ENCODE results near the gene GFER.
A peak's percentile ranks its signal among the peaks of the same experiment; 100 is the strongest.

Gene GFER

GRCh38 chr16:1991588-1991947 is 7.6 kb downstream of the GFER start:
- TF ChIP-seq CTCF (IDR thresholded peaks at IDR 0.05; ENCODE audit: unreplicated experiment in 3 of 3), result no peak
- Mint-ChIP-seq H3K9me3 (no peaks in the 10 kb centered on the region), H3K27ac (no peak overlapping the region), H3K36me3 (ENCODE audit: low read depth) (peaks cover 14% of the 10 kb centered on the region), H3K4me1 (peaks cover 9% of the 10 kb centered on the region), H3K4me3 (peak overlapping the region in 2 of 3 experiments; percentile 56 to 57), H3K27me3 (ENCODE audit: low read depth) (peaks cover 66% of the 10 kb centered on the region)

GRCh38 chr16:1991948-1992703 is 8.1 kb downstream of the GFER start:
- no peak for TF ChIP-seq CTCF (IDR thresholded peaks at IDR 0.05; ENCODE audit: unreplicated experiment in 3 of 3)
- Mint-ChIP-seq H3K27me3 (ENCODE audit: low read depth) (peaks cover 61% of the 10 kb centered on the region), H3K27ac (no peak overlapping the region), H3K36me3 (ENCODE audit: low read depth) (peaks cover 10% of the 10 kb centered on the region), H3K4me1 (peaks cover 9% of the 10 kb centered on the region), H3K4me3 (peak overlapping the region in 2 of 3 experiments; percentile 21 to 38), H3K9me3 (no peaks in the 10 kb centered on the region)

DNA sequence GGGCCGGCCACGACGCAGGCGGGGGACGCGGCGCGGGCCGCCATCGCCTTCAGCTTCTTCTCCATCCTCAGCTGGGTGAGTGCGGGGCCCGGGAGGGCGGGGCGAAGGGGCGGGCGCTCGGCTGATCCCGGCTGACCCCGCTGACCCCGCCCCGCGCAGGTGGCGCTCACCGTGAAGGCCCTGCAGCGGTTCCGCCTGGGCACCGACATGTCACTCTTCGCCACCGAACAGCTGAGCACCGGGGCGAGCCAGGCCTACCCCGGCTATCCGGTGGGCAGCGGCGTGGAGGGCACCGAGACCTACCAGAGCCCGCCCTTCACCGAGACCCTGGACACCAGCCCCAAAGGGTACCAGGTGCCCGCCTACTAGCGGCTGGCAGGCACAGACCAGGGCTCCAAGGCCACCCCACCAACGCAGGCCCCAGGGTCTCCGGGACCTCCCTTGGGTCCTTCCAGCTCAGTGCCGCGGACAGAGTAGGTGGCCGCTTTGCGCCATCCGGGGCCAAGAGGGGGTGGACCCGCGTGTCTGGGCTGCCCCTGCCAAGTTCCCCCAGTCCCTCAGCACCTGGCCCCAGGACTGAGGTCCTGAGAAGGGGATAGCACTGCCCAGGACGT is 8.8 kb downstream of the GFER start:
- Mint-ChIP-seq H3K27ac (no peak overlapping the region), H3K4me3 (no peak overlapping the region), H3K36me3 (ENCODE audit: low read depth) (peaks cover 14% of the 10 kb centered on the region), H3K4me1 (peaks cover 9% of the 10 kb centered on the region), H3K27me3 (ENCODE audit: low read depth) (peaks cover 56% of the 10 kb centered on the region), H3K9me3 (no peaks in the 10 kb centered on the region)
- TF ChIP-seq CTCF (IDR thresholded peaks at IDR 0.05; ENCODE audit: unreplicated experiment in 3 of 3), result no peak

DNA sequence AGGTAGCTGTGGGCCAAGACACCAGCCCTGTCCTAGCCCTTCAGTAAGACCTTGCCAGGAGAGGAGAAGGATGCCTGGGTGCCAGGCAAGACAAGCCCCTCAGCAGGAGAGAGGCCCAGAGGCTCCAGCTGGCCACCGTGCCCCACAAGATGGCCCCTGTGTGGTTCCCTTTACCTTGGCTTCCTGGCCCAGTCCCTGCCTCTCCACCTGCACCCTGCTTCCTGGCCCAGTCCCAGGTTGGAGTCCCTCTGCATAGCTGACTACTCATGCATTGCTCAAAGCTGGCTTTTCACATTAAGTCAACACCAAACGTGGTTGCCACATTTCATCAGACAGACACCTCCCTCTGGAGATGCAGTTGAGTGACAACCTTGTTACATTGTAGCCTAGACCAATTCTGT is 9.7 kb downstream of the GFER start:
- peaks cover 16% of the 10 kb centered on the region for H3K36me3 Mint-ChIP-seq (ENCODE audit: low read depth)
- H3K9me3 Mint-ChIP-seq, result no peaks in the 10 kb centered on the region
- H3K4me3 Mint-ChIP-seq, result peak overlapping the region; percentile 33 to 68 (median 52)
- TF ChIP-seq CTCF (IDR thresholded peaks at IDR 0.05; ENCODE audit: unreplicated experiment in 3 of 3), result no peak
- peaks cover 5% of the 10 kb centered on the region for H3K4me1 Mint-ChIP-seq
- H3K27me3 Mint-ChIP-seq (ENCODE audit: low read depth), result peaks cover 47% of the 10 kb centered on the region
- H3K27ac Mint-ChIP-seq, result peak overlapping the region in 2 of 3 experiments; percentile 35 to 54

DNA sequence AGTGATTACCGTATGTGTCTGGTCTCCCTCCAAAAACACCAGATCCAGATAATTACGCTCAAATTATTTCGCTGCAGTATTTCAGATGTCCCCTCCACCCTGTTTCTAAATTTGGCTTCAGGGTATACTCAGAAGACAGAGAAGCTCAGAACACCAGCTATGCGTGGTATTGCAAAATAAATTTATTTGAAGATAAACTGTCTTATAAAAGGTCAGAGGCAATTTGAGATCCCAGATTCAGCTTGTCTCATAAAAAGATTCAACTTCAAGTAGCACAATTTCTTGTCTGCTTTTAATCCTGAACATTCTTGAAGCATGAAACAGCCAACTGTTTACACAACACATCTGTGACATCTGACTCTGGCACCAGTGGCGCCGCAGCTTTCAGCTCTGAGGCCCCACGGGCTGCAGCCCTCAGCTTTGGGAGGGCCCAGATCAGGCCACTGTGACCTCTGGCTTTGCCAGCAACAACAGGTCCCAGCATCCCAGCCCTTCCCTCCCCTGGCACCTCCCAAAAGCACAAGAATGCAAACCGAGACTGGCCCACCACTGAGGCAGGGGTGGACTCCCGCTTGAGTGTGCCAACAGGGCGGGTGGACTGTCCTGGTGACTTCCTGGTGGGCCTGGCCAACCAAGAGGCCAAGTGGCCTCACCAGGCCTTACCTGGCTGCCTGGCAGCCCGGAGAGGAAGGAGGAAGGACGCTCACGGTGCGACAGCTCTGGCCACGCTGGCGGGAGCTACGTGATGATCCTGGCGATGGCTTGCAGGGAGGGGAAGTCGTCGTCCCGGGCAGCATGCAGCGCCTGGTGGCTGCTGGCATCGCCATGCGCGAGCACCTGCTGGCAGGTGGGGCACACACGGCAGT is 13.7 kb downstream of the GFER start:
- Mint-ChIP-seq H3K36me3 (ENCODE audit: low read depth) (peaks cover 23% of the 10 kb centered on the region), H3K4me3 (no peak overlapping the region), H3K9me3 (no peaks in the 10 kb centered on the region), H3K27ac (no peak overlapping the region), H3K4me1 (no peaks in the 10 kb centered on the region), H3K27me3 (ENCODE audit: low read depth) (peaks cover 19% of the 10 kb centered on the region)
- no peak for TF ChIP-seq CTCF (IDR thresholded peaks at IDR 0.05; ENCODE audit: unreplicated experiment in 3 of 3)
